ENCODE results near the gene TTC23. TPM values are rescaled to one million over a fixed set of nuclear protein-coding genes. Genes with fewer than 3 reads are reported as not detected.

TTC23 gene
- polyA plus RNA-seq, 1 donor (not counting 4 experiments of a cell fraction or from before 2014, with no cell fraction given) = 6.7 TPM

GRCh38 chr15:99167201-99167600, 82.2 kb downstream of the TTC23 start:
- TF ChIP-seq CTCF (optimal IDR thresholded peaks at IDR 0.05 in 1 of 3, IDR thresholded peaks at IDR 0.05 in 1 of 3, conservative IDR thresholded peaks at IDR 0.05 in 1 of 3; ENCODE audit: extremely low read depth in 1 of 3, insufficient read depth in 2 of 3, low read length in 3 of 3) = no peak
- TF ChIP-seq EZH2 (IDR thresholded peaks at IDR 0.05; ENCODE audit: low read length) = no peak
- Histone ChIP-seq H3K4me2 (ENCODE audit: control insufficient read depth, extremely low read depth, insufficient read depth, low read depth, low read length) (no peak overlapping the region), H3K27ac (ENCODE audit: control insufficient read depth, insufficient read depth, low read length) (no peak overlapping the region), H2AFZ (ENCODE audit: control insufficient read depth, low read length) (no peak overlapping the region), H3K9ac (ENCODE audit: control insufficient read depth, extremely low read depth, insufficient read depth, low read length) (no peak overlapping the region), H3K9me1 (ENCODE audit: control insufficient read depth, extremely low read depth, insufficient read depth, low read length) (no peaks in the 10 kb centered on the region), H3K79me2 (ENCODE audit: control insufficient read depth, insufficient read depth, low read length) (no peaks in the 10 kb centered on the region), H3K36me3 (ENCODE audit: control insufficient read depth in 2 of 2, extremely low read depth in 1 of 2, insufficient read depth in 2 of 2, low read length in 2 of 2) (peaks cover 3 to 13% of the 10 kb centered on the region in 2 experiments), H4K20me1 (ENCODE audit: control insufficient read depth, extremely low read depth, insufficient read depth, low read length) (no peaks in the 10 kb centered on the region), H3K4me1 (ENCODE audit: control insufficient read depth, extremely low read depth, insufficient read depth, low read length) (no peaks in the 10 kb centered on the region), H3K9me3 (ENCODE audit: control insufficient read depth, low read depth, low read length) (no peaks in the 10 kb centered on the region), H3K4me3 (ENCODE audit: control insufficient read depth in 2 of 3, extremely low read depth in 1 of 3, insufficient read depth in 2 of 3, low read depth in 1 of 3, low read length in 3 of 3) (no peak overlapping the region), H3K27me3 (ENCODE audit: control insufficient read depth, extremely low read depth, insufficient read depth, low read length) (no peaks in the 10 kb centered on the region)
- no peak for FAIRE-seq
- no peak for DNase-seq (ENCODE audit: low read depth, low spot score)
- dilution Hi-C loops (cut with MboI; ENCODE audit: extremely low pct_ligation_motif_present, low sequenced_read_pairs) = no loop called here

GRCh38 chr15:99165956-99166689, 83.3 kb downstream of the TTC23 start:
- H2AFZ ChIP-seq (ENCODE audit: control insufficient read depth, low read length) = no peak overlapping the region
- no peaks in the 10 kb centered on the region for H3K9me1 ChIP-seq (ENCODE audit: control insufficient read depth, extremely low read depth, insufficient read depth, low read length)
- no peak overlapping the region for H3K4me2 ChIP-seq (ENCODE audit: control insufficient read depth, extremely low read depth, insufficient read depth, low read depth, low read length)
- TF ChIP-seq EZH2 (IDR thresholded peaks at IDR 0.05; ENCODE audit: low read length) (no peak), CTCF (optimal IDR thresholded peaks at IDR 0.05 in 1 of 3, IDR thresholded peaks at IDR 0.05 in 1 of 3, conservative IDR thresholded peaks at IDR 0.05 in 1 of 3; ENCODE audit: extremely low read depth in 1 of 3, insufficient read depth in 2 of 3, low read length in 3 of 3) (no peak)
- no peaks in the 10 kb centered on the region for H3K4me1 ChIP-seq (ENCODE audit: control insufficient read depth, extremely low read depth, insufficient read depth, low read length)
- H3K9me3 ChIP-seq (ENCODE audit: control insufficient read depth, low read depth, low read length) = no peaks in the 10 kb centered on the region
- no peaks in the 10 kb centered on the region for H3K79me2 ChIP-seq (ENCODE audit: control insufficient read depth, insufficient read depth, low read length)
- no peak overlapping the region for H3K27ac ChIP-seq (ENCODE audit: control insufficient read depth, insufficient read depth, low read length)
- FAIRE-seq (no peak), DNase-seq (ENCODE audit: low read depth, low spot score) (no peak)
- no peak overlapping the region for H3K9ac ChIP-seq (ENCODE audit: control insufficient read depth, extremely low read depth, insufficient read depth, low read length)
- no peaks in the 10 kb centered on the region for H3K27me3 ChIP-seq (ENCODE audit: control insufficient read depth, extremely low read depth, insufficient read depth, low read length)
- H4K20me1 ChIP-seq (ENCODE audit: control insufficient read depth, extremely low read depth, insufficient read depth, low read length) = no peaks in the 10 kb centered on the region
- H3K36me3 ChIP-seq (ENCODE audit: control insufficient read depth in 2 of 2, extremely low read depth in 1 of 2, insufficient read depth in 2 of 2, low read length in 2 of 2) = peaks cover 3 to 12% of the 10 kb centered on the region in 2 experiments
- no peak overlapping the region for H3K4me3 ChIP-seq (ENCODE audit: control insufficient read depth in 2 of 3, extremely low read depth in 1 of 3, insufficient read depth in 2 of 3, low read depth in 1 of 3, low read length in 3 of 3)
- dilution Hi-C loops (cut with MboI; ENCODE audit: extremely low pct_ligation_motif_present, low sequenced_read_pairs) = no loop called here
